ENCODE results near the gene EDN2.

DNA sequence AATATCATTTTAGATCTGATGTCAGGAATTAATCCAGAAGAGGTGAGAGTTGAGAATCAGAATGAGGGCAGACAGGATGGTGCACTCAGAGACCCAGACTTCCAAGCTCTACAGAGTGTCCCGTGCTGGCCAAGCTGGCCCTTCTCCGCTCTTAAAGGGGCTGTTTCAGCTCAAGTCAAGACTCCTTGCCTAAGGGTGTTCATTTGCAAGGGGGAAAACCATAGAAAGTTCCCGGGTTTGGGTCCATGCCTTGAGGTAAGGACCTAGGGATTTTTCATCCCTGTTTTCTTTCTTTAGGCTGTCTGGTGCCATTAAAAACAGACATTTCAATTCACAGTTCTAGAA lies 47.5 kb downstream of the EDN2 start:
- no peak for TF ChIP-seq EP300 (conservative IDR thresholded peaks at IDR 0.05; ENCODE audit: poor library complexity, severe bottlenecking)
- TF ChIP-seq CTCF (IDR thresholded peaks at IDR 0.05; ENCODE audit: poor library complexity, severe bottlenecking), result no peak
- no peak for TF ChIP-seq POLR2AphosphoS5 (IDR thresholded peaks at IDR 0.05)
- no peak for TF ChIP-seq EZH2 (IDR thresholded peaks at IDR 0.05; ENCODE audit: borderline replicate concordance, insufficient read depth, low read length, poor library complexity, severe bottlenecking)
